GM18861 (cell line): ENCODE measurements around the gene ANKH.

Source experiments
- ATAC-seq: cut with Tn5 transposase; IDR thresholded peaks from one replicate; pipeline ENCODE4 v1.9.1; 2021; ENCODE audit not compliant: unreplicated experiment

The ANKH gene

DNA sequence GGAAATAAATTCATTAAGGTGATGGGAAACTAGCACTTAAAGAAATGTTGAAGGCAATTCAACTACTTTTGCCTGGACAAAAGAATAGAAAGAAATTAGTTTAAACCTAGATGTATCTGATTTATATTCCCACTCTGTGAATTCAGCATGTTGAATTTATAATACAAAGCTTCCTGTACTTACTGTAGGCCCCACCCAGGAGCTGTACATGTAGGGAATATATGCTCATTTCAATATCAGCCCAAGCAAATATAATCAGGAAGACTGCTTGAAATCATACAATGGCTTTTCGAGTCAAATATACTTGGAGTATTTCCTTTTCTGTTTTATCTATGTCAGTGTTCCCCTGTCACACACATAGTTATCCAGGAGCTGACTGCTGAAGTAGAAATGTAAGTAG lies 105.0 kb downstream of the ANKH start:
- ATAC-seq = no peak

DNA sequence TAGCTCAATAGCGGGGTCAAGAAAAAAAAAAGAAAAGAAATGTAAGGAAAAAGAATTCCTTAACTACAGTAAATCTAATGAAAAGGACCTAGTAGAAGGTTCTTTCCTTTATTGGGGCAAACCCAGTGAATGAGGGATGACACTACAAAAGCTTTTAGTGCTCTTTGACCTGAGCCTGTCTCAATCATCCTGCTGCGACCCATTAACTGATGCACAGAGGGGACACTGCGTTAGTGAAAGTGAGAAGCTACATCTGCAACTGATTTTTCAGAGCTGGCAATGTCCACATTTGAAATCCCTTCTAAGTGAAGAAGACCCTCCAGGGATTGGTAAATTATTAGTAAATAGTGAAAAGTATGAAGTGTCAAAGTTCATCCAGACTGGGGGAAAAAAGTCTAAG lies 106.0 kb downstream of the ANKH start:
- ATAC-seq = no peak

DNA sequence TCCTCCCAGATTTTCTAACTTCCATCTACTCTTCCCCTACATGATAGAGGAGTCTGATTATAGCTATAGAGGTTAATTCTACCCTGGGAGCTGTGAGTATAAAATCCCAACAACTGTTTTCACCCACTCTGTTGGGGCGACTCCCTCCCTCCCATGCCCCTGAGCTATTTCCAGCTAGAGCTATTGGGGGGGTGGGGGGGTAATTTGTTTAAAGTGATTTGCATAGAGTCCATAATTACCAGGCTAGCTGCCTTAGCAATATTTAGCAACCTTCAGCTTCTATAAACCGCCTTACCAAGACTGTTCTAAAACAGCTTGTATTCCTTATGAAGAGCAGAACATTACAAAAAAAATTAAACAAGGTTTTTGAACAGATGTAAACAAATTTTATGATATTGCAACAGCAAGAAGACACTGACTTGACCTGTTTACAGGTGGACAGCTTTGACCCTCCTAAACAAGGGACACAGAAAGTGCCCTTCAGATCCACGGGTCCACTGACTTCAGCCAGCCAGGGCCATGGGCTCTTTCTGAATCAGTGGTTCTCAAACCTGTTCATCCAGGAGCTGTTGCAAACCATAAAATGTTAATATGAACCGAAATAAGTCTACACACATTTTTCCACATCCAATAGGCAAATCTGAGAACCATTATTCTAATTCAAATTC lies 108.9 kb downstream of the ANKH start:
- no peak for ATAC-seq

DNA sequence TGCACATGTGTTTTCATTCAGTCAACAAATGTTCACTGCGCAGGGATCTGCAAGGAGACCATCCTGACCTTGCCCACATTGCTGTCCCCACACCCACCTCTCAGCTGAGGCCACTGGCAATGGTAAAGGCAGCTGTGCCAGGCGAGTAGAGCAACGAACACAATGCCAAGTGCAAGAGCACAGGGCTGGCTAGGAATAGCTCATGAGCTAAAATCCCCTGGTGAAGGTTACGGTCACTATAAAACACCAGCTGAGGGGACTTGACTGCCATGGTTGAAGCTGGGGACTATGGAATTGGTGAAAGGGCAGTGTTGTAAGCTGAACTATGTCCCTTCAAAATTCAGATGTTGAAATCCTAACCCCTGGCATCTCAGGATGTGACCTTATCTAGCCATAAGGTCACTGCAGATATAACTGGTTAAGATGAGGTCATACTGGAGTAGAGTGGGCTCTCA lies 111.0 kb downstream of the ANKH start:
- ATAC-seq = no peak

DNA sequence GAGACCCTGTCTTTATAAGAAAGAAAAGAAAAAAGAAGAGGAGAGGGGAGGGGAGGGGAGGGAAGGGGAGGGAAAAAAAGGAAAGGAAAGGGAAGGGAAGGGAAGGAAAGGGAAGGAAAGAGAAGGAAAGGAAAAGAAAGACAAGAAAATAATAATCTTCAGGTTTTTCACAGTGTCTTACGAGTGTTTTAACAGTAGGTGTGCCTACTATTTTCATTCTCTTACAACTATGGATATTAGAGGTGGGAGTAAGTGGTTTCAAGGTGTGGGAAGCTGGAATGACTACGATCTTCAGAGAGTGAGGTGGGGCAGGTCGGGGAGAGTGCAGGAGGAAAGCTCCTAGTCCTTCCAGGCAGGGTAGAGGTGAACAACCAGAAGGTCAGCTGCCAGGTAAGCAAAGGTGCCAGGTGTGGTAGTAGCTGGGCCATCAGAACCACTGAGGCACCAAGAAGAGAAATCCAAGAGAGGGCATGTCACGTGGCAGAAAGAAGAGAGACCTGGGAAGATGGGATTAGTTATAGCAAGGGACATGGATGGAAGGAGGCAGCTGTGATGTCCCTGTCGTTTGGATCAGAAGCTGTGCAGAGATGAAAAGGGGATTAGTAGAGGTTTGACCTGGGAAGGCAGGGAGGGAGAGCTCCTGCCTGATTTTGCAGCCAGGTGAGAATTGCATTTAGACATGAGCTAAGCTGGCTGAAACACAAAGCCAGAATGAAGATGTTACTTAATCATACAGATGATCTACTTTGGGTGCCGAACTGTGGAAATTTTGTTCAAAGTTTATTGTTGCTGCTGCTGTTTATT lies 111.6 kb downstream of the ANKH start:
- ATAC-seq = no peak

DNA sequence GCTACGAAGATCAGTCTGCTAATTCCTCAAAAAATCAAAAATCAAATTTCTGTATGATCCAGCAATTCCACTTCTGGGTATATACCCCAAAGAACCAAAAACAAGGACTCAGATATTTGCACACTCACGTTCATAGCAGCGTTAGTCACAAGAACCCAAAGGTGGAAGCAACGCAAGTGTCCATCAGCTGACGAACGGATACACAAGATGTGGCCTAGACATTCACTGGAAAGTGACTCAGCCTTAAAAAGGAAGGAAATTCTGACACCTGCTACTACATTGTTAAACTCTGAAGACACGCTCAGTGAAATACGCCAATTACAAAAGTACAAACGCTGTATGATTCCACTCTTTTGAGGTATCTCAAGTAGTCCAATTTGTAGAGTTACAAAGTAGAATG lies 113.7 kb downstream of the ANKH start:
- ATAC-seq = no peak

DNA sequence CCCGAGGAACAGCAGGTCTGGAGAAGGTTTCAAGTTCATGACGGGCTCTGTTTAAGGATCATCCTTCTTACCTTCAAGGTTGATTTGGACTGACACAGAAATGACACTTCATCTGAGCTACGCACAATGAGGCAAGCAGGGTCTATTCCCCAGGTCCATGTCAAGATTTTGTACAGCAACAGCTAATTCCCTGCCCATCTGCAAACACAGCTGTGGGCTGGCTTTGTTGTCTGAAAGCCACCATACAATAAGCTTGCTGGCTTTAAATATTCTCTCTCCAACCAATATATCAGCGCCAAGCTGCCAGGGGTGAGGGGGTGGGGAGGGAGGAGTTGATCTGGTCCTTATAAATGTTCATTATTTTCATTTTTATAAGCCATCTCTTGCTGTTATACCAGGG lies 115.1 kb downstream of the ANKH start:
- ATAC-seq = no peak

DNA sequence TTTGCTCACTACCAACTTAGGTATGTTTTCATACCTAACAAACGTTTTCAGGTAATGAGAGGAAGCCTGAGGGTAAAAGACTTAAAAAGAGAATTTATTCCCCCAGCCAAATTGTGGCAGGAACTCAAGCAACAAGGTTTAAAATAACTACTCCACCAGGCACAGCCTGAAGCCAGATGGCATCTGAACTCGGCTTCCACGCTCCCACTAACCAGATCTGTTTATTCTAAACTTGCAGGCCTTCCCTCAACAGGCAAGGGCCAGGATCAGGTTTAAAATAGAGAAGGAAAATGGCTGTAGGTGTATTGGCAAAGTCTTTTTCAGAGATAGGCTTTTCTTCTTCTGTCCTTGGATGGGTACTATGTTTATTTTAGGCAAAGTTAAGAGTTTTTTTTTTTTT lies 117.6 kb downstream of the ANKH start:
- no peak for ATAC-seq

DNA sequence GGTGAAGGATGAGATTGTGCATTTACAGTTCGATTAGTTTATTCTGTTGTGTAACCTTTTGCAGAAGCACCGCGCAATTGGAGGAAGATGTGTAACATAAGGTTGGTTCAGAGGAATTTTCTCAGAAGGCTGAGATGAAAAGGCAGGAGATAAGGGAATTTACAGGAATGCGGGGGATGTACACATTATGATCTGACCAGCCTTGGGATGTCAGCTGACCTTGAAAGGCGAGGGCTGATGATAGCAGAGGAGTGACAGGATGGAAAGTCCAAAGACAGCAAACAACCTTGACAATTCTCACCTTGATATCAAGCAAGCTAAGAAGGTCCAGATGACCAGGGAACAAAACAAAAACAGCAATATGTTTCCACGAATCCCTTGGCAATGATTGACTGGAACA lies 118.3 kb downstream of the ANKH start:
- ATAC-seq = no peak

DNA sequence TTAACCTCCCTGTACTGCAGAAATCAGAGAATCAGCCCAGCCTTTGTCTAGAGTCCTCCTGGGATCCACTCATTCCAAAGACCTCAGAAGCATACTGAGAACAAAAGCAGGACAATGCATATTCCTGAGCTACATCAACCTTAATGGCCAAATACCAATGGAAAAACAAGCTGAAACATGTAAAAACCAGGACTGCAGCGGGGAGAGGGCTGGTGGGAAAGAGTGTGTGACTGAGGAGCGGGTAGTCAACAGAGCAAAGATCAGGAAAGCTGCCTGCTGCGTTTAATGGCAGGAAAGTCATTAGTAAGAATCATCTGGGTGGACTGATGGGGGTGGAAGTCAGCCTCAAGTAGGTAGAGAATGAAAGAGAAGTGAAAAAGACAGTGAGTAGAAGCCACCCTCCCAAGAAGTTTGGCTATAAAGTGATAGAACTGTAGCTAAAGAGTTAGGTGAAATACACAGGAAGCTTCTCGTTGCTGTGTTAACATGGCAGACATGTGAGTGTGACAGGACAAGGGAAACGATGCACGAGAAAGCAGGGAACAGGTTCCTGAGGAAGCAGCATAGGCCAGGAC lies 119.0 kb downstream of the ANKH start:
- ATAC-seq = no peak

DNA sequence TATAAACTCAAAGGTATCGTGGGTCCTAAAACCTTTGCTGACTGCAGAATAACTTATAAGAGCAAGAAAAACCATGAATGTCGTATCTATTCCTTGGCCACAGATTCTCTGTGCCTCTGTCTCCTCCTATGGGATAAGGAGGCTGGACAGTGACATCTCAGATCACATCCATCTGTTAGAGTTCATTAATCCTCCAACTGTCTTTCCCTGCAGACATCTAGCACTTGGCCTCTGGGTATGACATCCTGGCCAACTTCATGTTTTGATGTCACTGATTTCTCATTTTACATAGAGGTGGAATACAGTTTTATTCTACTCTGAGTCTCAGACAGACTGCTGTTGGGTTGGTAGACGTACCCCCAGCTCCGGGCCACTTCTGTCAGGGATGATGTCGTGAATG lies 120.9 kb downstream of the ANKH start:
- no peak for ATAC-seq

DNA sequence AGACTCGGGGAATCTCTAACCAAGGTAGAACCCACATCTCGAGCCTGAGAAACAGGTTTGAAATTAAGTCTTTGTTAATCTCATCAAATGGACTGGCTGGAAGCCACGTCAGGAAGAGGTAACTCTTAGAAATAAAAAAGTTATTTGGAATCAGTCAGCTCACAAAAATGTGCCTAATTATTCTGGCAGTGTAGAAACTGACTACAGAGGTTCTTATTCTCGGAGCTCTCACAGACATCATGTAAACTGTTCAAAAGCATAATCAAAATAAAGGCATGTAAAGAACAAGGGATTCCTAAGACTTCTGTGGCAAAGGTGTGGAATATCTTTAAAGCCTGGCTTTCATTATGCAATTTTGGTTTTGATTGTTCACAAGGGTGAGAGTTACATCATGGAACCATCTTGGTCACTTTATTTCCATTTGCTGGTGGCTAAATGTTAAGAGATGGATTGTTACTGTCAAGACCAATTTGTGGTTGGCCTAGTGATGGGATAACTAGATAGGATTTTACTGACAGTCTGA lies 121.9 kb downstream of the ANKH start:
- no peak for ATAC-seq

DNA sequence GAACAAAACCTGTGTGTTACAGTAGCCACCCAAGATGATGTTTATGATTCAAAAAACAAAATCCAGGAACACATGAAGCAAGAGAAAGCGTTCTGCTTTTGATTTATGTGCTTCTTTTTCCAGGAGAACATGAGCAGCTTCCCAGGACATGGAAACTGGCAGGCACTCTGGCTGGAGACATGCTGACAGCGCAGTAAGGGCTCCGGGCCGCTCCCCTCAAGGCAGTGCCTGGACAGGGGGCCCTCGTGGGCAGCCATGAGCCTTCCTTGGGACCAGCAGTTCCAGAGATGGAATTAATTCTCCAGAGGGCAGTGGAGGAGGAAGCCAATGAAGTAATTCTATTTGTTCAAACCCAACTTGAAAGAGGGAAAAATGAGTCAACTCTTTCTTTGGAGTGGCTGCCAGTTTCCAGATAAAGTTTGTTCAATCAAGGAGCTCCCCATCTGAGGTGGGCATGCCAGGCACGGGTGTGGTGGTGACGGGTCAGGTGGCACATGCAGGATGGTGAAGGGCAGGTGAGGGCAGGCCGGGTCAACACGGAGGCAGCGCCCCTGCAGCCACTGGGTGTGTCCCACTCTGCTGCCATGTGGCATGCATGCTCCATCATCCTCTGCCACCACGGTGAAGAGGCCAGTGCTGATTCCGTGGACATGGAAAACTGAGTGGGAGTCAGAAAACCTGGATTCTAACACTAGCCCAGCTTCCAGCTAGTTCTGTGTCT lies 123.2 kb downstream of the ANKH start:
- ATAC-seq = no peak

DNA sequence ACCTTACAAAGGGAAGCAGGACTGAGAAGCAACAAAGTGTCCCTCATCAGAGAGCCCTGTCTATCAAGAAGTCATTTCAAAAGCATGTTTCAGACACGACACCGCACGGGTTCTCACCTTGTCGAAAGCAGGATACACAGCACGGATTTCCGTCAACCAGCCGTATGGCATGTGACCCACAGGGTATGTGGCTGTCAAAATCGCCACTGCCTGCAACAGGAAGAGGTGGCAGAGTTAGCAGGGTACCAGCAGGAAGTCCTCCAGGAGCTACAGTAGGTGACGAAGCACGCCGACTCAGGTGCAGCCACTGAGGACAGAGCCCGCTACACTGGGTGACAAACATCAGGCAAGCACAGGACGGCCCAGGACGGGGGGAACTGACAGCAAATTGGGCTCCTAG lies 125.8 kb downstream of the ANKH start:
- no peak for ATAC-seq

DNA sequence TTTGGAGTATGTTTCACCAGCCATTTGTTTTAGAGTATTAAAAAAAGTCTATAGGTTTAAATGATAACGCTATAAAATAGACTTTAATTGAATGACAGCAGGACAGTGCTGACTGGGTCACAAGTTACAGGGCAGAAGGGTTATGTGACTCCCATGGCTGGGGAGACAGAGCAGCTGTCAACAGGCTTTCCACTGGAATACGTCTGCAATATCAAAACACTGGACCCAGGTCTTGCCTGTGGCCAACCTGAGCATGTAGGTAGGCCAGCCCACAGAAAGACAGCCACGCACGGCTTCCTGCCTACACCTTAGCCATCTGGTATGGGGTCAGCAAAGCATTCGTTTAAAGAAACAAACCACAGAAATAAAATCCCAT lies 126.4 kb downstream of the ANKH start:
- ATAC-seq = no peak

DNA sequence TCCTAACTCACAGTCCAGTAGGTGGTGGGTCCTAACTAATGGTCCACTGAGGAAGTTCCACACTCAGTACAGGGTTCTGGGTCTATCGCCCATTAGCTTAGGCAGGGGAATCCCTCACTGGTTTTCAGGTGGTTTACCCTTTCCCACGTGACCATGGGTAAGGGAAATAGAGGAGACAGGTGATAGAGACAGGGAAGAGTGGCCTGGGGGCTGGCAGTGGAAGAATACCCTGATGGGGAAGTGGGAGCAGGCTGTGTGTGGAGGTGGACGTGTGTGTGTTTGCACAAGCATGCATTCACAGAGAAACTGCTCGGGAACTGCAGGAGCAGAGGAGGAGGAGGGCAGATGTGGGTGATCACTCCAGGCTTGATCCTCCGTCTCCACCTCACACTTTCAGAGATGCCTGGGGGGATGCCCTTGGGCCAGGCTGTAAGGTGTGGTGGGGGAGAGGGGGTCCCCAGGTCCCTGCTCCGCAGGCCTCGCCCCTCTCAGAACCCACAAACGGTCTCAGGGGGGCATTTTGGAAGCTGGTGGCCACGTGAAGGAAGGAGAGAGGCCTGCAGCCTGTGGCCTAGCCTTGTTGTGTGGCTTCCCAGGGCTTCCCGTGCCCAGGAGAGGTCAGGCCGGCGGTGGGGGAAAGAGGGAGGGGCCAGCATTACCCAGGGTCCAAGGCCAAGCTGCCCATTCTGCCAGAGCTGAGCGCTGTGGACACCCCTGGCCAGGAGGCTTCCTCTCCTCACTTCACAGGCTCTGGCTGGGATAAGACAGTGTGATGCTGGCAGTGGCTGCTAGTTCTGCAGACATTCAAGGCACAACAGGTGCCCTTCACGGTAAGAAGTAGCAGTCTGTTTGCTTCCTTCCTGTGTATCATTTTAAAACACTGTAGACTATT lies 127.0 kb downstream of the ANKH start:
- ATAC-seq = peak; percentile 65

DNA sequence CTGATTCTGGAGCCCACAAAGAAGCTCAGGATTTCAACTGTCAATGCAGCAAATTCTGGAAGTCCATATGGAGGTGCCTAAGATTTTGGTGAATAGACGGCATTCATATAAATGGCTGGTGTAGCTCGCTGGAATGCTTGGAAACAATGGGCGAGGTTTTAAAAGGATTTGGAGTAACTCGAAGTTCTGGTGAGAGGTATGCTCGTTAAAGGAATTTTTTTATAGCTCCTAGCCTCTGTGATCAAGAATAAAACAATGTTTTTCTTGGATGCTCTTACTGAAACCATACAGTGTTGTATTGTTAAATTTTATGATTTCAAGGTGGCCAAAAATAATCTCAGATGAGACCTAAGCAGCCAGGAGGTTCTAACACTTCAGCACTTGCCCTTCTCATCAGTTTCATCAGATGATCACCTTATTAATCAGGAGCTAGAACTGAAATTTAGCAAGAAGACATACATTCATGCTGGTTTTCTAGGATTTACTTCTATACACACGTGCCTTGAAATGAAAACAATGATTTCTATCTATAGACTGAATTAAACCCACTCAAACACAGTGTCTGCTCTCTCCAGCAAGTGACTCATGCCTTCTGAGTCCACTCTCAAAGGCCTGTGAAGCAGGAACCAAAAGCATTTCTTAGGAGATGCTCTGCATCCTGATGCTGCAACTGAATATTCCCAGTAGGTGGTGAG lies 127.8 kb downstream of the ANKH start:
- no peak for ATAC-seq

DNA sequence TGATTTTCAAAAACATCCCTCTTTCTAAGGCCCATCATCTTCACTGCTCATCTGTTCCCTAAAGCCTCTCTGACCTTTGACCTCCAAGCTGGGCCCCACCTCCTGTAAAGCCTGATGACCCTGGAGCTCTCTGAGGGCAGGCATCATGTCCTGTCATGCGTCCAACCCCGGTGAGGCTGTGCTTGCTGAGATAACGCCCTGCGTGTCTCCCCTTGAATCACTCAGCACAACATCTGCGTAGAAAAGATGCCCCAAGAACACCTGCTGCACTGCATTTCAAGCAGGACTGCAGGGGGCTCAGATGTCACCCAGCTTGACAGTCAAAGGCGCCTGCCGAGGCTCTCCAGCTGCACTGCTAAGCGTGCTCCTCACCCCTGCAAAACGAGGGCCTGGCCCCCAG lies 129.1 kb downstream of the ANKH start:
- no peak for ATAC-seq

DNA sequence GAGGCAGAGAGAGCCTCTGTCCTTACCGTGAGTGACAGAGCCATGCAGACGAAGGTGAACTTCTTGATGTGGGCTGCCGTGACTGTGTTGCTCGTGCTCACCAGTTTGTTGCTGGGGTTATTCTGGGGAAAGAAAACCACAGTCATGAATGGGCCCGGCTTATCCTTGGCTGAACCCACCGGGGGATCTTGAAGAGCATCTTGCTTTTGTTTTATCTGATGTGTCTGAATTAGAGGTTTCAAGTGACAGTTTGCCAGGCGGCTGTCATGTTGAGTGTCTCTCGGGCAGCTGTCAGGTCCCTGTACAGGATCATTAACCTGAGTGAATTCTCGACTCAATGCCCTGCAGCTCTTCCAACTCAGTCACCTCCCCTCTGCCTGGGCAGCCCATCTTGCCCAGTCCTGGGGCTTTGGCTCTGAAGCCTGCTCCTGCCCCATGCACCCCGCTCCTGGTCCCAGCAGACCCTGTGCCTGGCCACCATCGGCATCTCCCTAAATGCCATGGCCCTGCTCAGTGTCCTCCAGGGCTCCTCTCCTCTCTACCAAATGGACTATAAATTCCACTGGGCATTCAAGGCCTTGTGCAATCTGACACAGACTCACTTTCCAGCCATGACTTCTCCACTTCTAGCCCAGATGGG lies 129.7 kb downstream of the ANKH start:
- ATAC-seq = no peak
